Neural progenitor cell (in vitro differentiated cells): Measurements from ENCODE around the gene MRPS6.

Experiments
- EZH2 ChIP-seq: fragments of 200-600 bp; sonication (generic); IDR thresholded peaks from 2 replicates; pipeline ENCODE4 v1.6.1; 2017; ENCODE audit warnings: antibody characterized with exemption, mild to moderate bottlenecking, moderate library complexity
- TF ChIP-seq, protein P1 (sequence below): fragments of 200-600 bp; sonication (generic); IDR thresholded peaks from 2 replicates; pipeline ENCODE4 v1.5.1; 2017; ENCODE audit warnings: antibody characterized with exemption, mild to moderate bottlenecking

GRCh38 chr21:34184232-34184631 lies 110.9 kb downstream of the MRPS6 start:
- TF ChIP-seq, protein P1, sequence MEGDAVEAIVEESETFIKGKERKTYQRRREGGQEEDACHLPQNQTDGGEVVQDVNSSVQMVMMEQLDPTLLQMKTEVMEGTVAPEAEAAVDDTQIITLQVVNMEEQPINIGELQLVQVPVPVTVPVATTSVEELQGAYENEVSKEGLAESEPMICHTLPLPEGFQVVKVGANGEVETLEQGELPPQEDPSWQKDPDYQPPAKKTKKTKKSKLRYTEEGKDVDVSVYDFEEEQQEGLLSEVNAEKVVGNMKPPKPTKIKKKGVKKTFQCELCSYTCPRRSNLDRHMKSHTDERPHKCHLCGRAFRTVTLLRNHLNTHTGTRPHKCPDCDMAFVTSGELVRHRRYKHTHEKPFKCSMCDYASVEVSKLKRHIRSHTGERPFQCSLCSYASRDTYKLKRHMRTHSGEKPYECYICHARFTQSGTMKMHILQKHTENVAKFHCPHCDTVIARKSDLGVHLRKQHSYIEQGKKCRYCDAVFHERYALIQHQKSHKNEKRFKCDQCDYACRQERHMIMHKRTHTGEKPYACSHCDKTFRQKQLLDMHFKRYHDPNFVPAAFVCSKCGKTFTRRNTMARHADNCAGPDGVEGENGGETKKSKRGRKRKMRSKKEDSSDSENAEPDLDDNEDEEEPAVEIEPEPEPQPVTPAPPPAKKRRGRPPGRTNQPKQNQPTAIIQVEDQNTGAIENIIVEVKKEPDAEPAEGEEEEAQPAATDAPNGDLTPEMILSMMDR: no peak
- no peak for TF ChIP-seq EZH2
